HG02938 (cell line): Measurements from ENCODE around the gene RUNX1.

Experiments
- ATAC-seq: cut with Tn5 transposase; IDR thresholded peaks from one replicate; pipeline ENCODE4 v1.9.1; 2021; ENCODE audit warnings: mild to moderate bottlenecking, moderate library complexity; ENCODE audit not compliant: unreplicated experiment

The RUNX1 gene

GRCh38 chr21:35062016-35062415, 12.9 kb upstream of the RUNX1 start:
- no peak for ATAC-seq

DNA sequence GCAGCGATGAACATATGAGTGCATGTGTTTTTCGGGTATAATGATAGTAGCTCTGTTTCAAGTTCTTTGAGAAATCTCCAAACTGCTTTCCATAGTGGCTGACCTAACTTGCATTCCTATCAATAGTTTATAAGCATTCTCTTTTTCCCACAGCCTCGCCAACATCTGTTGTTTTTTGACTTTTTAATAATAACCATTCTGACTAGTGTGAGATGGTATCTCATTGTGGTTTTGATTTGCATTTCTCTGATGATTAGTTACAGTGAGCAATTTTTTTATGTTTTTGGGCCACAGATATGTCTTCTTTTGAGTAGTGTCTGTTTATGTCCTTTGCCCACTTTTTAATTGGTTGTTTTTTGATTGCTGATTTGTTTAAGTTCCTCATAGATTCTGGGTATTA, 10.6 kb upstream of the RUNX1 start:
- ATAC-seq: no peak

- ATAC-seq: no peak
Observed at GRCh38 chr21:35058058-35058457, 9.0 kb upstream of the RUNX1 start.

DNA sequence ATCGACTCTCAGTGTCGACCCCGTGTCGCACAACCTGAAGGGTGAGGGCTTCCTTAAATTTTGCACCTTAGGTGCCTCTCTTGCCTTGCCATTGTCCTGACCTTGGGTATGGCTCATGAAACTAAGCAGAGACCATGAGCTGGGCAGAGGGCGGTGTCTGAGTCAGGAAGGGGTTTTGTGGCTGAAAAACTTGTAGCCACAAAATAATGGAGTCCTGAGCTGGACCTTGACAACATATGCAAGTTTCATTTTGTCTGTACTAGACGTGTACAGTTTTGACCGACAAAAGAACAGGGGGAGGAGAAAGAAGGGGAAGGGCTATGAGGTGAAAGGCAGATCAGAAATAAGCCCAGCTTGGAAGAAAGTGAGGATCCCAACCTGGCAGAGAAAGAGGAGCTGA, 8.3 kb upstream of the RUNX1 start:
- ATAC-seq: no peak

DNA sequence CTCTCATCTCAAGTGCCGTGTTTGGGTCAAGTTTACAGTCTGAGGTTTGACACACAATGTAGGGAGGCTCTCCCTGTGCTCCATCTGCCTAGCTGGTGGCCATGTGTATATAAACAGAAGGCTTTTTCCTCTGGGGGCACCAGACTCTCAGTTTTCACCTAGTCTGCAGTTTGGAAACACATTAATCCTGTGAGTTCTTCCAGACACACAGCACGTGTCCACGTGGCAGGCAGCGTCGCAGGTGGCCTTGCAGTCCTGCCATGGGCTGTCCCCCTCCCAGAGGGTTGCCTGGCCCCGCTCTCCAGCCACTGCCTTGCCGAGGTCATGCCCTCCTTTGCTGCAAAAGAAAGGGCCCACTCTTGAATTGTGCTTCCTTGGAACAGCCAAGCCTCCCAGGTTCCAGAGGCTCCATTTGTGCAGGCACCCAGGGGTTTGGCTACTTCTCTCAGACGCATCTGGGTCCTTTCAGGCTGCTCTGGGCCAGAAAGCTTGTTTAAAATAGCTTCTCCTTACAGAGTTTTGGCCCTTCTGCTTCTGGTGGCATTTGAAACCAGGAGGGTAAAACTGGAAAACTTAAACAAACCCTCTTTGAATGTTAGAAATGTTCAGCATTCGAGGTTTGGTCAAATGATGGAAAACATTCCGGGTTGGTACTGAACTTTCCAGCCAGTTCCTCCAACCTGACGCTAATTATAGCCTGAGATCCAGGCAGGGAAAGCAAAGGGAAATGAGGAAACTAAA, 4.4 kb upstream of the RUNX1 start:
- no peak for ATAC-seq

DNA sequence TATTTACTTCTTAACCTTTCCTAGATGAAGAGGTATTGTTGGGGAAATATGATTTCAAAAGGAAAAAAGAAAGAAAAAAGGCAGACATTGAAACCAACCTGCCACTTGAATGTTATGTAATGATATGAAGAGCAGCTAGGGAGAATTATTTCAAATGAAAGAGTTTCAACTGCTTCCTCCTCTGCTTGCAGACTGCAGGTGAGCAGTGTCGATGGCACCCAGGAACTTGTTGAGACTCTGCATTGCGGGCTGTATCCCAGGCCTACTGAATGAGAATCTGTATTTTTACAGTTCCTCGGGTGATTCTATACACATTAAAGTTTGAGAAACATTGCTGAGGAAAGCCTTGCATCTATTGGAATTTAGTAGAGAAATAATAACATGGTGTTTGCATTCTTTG, 3.7 kb upstream of the RUNX1 start:
- ATAC-seq: no peak

GRCh38 chr21:35051287-35051818, 2.3 kb upstream of the RUNX1 start:
- no peak for ATAC-seq

GRCh38 chr21:35050348-35051286, 1.5 kb upstream of the RUNX1 start:
- ATAC-seq: no peak

- ATAC-seq: no peak
Observed at GRCh38 chr21:35048183-35048601, 910 bp downstream of the RUNX1 start.

- ATAC-seq: no peak
Observed at GRCh38 chr21:35046880-35047229, 2.2 kb downstream of the RUNX1 start.

DNA sequence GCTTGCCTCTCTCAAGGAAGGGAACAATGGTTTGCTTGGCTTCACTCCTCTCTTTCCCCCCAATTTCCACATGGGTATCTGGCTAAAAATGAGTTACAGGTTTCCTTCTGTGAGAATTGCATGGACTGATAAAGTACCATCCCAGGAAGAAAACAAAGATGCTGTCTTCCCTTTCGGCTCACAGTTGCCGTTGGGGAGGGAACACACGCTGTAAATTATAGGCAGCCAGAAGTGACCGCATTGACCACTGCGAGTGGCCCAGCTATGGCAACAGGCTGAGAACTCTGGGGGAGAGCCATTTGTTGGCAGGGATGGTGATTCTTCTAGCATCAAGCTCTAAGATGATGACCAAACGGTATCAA, 2.9 kb downstream of the RUNX1 start:
- ATAC-seq: no peak

DNA sequence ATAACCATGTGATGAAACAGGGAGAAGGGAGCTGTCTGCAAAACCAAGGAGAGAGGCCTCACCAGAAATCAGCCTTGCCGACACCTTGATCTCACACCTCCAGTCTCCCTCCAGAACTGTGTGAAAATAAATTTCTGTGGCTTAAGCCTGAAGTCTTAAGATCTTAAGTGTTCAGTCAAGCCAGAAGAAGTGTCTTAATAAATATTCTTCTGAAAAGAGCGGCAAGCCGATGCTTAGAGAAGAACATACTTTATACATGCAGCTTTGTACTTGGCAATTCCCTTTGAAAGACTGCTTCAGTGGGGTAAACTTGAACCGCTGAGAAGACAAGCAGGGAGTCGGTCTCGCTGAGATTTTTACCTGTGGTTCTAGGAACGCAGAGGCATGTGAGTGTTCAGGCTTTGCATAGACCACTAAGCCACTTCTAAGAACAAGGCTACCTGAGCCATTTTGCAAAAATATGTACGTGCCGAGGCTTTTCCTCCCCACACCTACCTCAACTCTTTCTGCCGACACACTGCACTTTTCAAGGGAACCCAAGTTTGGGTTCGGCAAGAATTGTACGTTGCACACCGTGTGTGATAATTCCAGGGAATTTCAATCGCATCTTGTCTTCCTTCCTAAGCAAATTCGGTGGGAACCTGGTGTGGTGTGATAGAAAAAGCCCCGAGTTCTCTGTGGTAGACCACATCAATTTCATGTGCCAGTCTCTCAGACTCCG, 3.4 kb downstream of the RUNX1 start:
- no peak for ATAC-seq

DNA sequence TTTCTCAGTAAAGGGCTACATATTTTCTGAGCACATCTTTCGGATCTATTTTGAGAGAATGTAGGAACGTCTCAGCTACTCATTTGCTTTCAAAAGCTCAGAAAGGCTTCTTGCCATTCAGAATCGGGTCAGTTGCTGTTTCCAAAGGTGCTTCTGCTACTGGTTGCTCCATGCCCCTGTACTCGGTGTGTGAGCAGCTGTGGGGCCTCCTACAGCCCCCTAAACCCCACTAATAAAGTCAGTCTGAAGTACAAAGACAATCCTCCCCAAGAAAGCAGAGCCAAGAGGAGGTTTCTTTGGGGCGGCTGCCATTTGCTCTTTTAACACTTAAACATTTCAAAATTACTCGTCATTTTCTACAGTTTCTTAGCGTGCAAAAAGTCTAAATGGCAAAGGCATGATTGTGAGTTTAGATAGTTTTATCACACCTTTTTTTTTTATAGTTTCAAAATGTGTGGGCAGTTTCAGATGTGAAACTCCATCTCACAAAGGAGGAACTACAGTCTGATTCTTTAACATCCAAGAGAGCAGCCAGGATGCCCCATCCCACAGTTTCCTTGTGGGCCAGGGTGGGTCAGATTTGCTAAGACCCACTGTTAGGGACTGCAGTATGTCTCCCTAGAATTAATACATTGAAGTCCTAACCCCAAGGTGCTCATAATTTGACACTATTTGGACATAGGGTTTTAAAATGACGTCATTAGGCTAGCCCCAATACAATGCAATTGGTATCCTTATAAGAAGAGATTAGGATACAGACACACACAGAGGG, 4.1 kb downstream of the RUNX1 start:
- ATAC-seq: no peak

DNA sequence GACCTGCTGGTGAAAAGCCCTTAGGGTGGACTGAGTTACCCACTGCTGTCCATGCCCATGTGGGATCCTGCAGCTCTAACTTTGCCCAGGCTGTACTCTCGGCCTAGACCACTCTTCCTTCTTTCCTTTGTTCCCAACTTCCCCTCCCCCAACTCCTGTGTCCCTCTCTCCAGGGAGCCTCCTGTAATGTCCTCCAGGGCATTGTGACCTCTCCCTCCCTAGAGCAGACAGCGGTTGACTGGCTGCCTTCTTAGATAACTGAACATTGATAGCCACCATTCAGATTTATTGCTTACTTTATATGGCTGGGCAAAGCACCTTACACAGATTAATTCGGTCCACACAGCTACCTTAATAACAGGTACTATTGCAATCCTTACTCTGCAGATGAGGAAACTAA, 5.0 kb downstream of the RUNX1 start:
- no peak for ATAC-seq

DNA sequence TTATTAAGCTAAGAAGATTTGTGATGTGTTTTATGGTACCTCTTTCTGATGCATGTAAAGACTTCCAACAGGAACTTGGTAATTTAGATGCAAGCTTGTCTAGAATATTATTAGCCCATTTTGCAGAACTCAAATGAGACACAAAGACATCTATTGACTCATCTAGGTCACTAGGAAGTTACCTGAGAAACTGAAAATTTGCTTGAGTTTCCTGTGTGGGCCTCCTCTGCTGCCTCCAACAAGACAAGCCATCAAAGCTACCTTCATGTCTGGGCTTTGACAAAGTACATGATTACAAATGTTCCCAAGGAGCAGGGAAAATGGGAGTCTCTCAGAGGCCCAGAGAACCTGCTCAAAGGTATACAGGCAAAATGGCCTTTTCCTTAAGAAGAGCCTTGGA, 5.6 kb downstream of the RUNX1 start:
- no peak for ATAC-seq

DNA sequence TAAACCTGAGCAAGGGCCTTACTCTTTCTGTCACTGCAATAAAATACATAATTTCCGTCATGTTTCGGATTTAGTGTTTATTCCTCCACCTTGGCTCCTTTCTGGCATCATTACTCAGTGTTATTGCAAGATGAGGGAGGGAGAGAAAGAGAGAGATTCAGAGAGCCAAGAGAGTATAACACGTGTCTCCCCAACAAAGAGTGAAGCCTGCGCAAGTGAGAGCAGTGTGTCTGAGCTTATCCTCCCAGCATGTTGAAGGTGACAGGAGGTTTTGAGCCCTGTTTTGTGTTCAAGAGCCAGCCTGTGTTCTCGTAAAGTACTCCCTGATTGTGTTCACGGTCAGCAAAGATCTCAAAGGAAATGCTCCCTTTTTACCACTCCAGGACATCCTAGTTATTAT, 6.3 kb downstream of the RUNX1 start:
- ATAC-seq: no peak

- no peak for ATAC-seq
Observed at GRCh38 chr21:35041881-35042280, 7.2 kb downstream of the RUNX1 start.

GRCh38 chr21:35041122-35041521, 8.0 kb downstream of the RUNX1 start:
- ATAC-seq: no peak

- no peak for ATAC-seq
Observed at GRCh38 chr21:35039595-35040289, 9.4 kb downstream of the RUNX1 start.

DNA sequence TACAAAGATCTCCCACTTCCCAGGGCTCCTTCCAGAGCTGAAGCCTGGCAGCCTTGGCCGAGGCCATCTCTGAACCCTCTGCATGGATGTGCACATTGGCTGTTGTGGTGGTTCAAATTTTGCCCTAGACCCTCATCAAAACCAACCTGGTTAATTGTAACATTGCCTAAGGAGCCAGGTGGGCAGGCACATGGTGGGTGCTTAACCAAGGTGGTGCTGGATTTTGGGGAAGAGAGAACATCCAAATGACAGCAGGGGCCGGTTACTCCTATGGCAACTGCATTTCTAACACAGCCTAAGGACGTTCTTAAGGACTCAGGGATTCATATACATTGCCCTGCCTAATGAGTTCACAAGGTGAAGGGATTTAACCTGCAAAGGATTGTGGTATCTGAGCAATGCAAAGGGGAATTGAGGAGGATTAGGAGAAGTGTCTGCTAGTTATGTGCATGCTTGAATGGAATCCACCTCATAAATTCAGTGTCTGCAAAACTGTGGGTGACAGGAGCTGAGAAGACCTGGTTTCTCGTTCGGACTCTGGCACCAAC, 10.3 kb downstream of the RUNX1 start:
- no peak for ATAC-seq
